GM12865 (cell line): ENCODE data around the gene SLC6A11.
A peak's percentile ranks its signal among the peaks of the same experiment; 100 is the strongest.

Experiments
- DNase-seq: peaks from one replicate; pipeline ENCODE4 v3.0.0; 2010; ENCODE audit warnings: low read depth
- H3K4me3 ChIP-seq: 2 replicates; pipeline ENCODE4 v1.5.1; 2011; ENCODE audit warnings: mild to moderate bottlenecking, low read depth, low read length, control low read depth
- CTCF ChIP-seq: IDR thresholded peaks from 2 replicates; pipeline ENCODE4 v1.5.1; 2011; ENCODE audit warnings: low read length, control low read depth, low read depth, inconsistent platforms; ENCODE audit not compliant: insufficient read depth; ENCODE audit errors: missing control alignments

SLC6A11 gene

GRCh38 chr3:10779293-10779805 lies 36.7 kb upstream of the SLC6A11 start:
- no peak for TF ChIP-seq CTCF
- no peak for DNase-seq
- no peak overlapping the region for H3K4me3 ChIP-seq

- DNase-seq = no peak
These were observed 35.8 kb upstream of the SLC6A11 start for GRCh38 chr3:10780243-10780642.

GRCh38 chr3:10780922-10781321 lies 35.1 kb upstream of the SLC6A11 start:
- DNase-seq = no peak
- TF ChIP-seq CTCF = no peak

More at GRCh38 chr3:10780243-10780642, 35.8 kb upstream of the SLC6A11 start:
- no peak for TF ChIP-seq CTCF
- H3K4me3 ChIP-seq = no peak overlapping the region

GRCh38 chr3:10781981-10782380 lies 34.0 kb upstream of the SLC6A11 start:
- TF ChIP-seq CTCF = no peak
- no peak overlapping the region for H3K4me3 ChIP-seq
- DNase-seq = no peak

More at GRCh38 chr3:10780922-10781321, 35.1 kb upstream of the SLC6A11 start:
- no peak overlapping the region for H3K4me3 ChIP-seq

- TF ChIP-seq CTCF = peak; percentile 78
- peak; percentile 46 for DNase-seq
- no peak overlapping the region for H3K4me3 ChIP-seq
These were observed 32.4 kb upstream of the SLC6A11 start for GRCh38 chr3:10783360-10784351.

GRCh38 chr3:10786640-10787039 lies 29.4 kb upstream of the SLC6A11 start:
- TF ChIP-seq CTCF = no peak

GRCh38 chr3:10788451-10788850 lies 27.6 kb upstream of the SLC6A11 start:
- DNase-seq = no peak
- no peak for TF ChIP-seq CTCF
- H3K4me3 ChIP-seq = no peak overlapping the region

More at GRCh38 chr3:10786640-10787039, 29.4 kb upstream of the SLC6A11 start:
- H3K4me3 ChIP-seq = no peak overlapping the region
- DNase-seq = no peak
